C4-2B (cell line): ENCODE measurements around the gene GPR87.

Experiments
- H3K27ac ChIP-seq: fragments of 450-650 bp; 2 replicates; pipeline ENCODE4 v1.5.1; 2017
- CTCF ChIP-seq: fragments of 450-650 bp; conservative IDR thresholded peaks from 2 replicates; pipeline ENCODE4 v1.5.1; 2017; ENCODE audit warnings: mild to moderate bottlenecking
- ZFX ChIP-seq: fragments of 450-650 bp; IDR thresholded peaks from 2 replicates; pipeline ENCODE4 v1.6.1; 2017

GPR87 gene

DNA sequence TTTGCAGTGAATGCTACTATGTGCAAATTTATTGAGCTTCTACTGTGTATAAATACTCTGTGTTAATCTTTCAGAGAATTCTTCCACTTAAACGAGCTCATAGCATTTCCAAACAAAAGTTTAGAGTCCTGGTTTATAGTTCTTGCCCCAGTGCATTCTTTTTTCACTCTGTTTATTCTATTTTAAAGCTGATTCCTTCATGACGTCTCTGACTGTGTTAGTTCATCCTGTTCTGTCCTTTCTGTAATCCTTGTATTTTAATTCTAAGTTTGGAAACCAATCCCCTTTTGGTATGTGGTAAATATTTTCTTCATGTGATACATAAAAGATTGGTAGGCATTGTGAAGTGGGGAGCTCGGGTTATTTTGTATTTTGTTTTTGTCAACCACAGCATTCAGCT is 57.0 kb downstream of the GPR87 start:
- H3K27ac ChIP-seq, result no peak overlapping the region
- no peak for TF ChIP-seq CTCF
- TF ChIP-seq ZFX, result no peak

DNA sequence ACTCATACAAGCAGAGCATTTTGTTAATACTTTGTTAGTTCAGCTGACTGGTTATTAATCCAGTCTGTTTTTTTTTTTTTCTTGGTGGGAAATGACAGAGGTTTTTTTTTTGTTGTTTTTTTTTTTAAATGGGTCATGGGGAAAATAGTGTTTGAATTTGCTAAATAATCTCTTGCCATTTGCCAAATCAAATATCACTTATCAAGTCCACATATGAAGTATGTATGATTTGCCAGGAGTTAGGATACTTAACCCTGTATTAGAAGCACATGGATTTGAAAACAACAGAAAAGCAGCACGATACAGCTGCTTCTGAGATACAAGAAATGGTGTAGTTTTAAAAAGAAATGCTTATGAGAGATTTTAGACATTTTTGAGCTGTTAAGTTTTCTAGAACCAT is 59.9 kb downstream of the GPR87 start:
- no peak overlapping the region for H3K27ac ChIP-seq
- no peak for TF ChIP-seq ZFX
- TF ChIP-seq CTCF, result no peak

GRCh38 chr3:151248772-151249337 is 67.8 kb downstream of the GPR87 start:
- no peak overlapping the region for H3K27ac ChIP-seq
- TF ChIP-seq ZFX, result no peak
